Hepatocyte (in vitro differentiated cells): ENCODE measurements around the gene SDF4. TPM values are rescaled to one million over a fixed set of nuclear protein-coding genes. Genes with fewer than 3 reads are reported as not detected.
A peak's percentile ranks its signal among the peaks of the same experiment; 100 is the strongest.

Experiments
- DNase-seq: peaks from one replicate; pipeline ENCODE4 v3.0.0-alpha.2; 2016; ENCODE audit warnings: low spot score
- H2AFZ ChIP-seq: fragments of 200-600 bp; sonication (generic); 2 replicates; pipeline ENCODE4 v1.6.0; 2016; ENCODE audit warnings: antibody characterized with exemption, mild to moderate bottlenecking
- H3K27ac ChIP-seq: fragments of 200-600 bp; sonication (generic); 2 replicates; pipeline ENCODE4 v1.5.1; 2016; ENCODE audit warnings: mild to moderate bottlenecking
- H3K27me3 ChIP-seq: fragments of 200-600 bp; sonication (generic); 2 replicates; pipeline ENCODE4 v1.6.1; 2016
- H3K36me3 ChIP-seq: fragments of 200-600 bp; sonication (generic); replicated peaks from 2 replicates; pipeline ENCODE4 v1.5.1; 2016; ENCODE audit warnings: low read depth; ENCODE audit not compliant: insufficient read depth
- H3K4me1 ChIP-seq: fragments of 200-600 bp; sonication (generic); 2 replicates; pipeline ENCODE4 v1.5.1; 2016; ENCODE audit warnings: mild to moderate bottlenecking, moderate library complexity; ENCODE audit not compliant: insufficient read depth
- H3K4me2 ChIP-seq: fragments of 200-600 bp; sonication (generic); 2 replicates; pipeline ENCODE4 v1.6.0; 2016
- H3K4me3 ChIP-seq: fragments of 200-600 bp; sonication (generic); 2 replicates; pipeline ENCODE4 v1.5.1; 2016; ENCODE audit warnings: mild to moderate bottlenecking
- H3K79me2 ChIP-seq: fragments of 200-600 bp; sonication (generic); 2 replicates; pipeline ENCODE4 v1.6.0; 2017; ENCODE audit warnings: mild to moderate bottlenecking
- H3K9me2 ChIP-seq: fragments of 200-600 bp; sonication (generic); replicated peaks from 2 replicates; pipeline ENCODE4 v1.6.0; 2017; ENCODE audit warnings: mild to moderate bottlenecking; ENCODE audit not compliant: insufficient read depth
- H3K9me3 ChIP-seq: fragments of 200-600 bp; sonication (generic); 2 replicates; pipeline ENCODE4 v1.5.1; 2016; ENCODE audit warnings: low read depth, mild to moderate bottlenecking
- H4K20me1 ChIP-seq: fragments of 200-600 bp; sonication (generic); 2 replicates; pipeline ENCODE4 v1.6.0; 2016; ENCODE audit warnings: mild to moderate bottlenecking; ENCODE audit not compliant: insufficient read depth, poor library complexity, severe bottlenecking
- EZH2 ChIP-seq: fragments of 200-600 bp; sonication (generic); IDR thresholded peaks from 2 replicates; pipeline ENCODE4 v1.6.1; 2016; ENCODE audit warnings: antibody characterized with exemption, mild to moderate bottlenecking, borderline replicate concordance
- EZH2phosphoT487 ChIP-seq: fragments of 200-600 bp; sonication (generic); IDR thresholded peaks from one replicate; pipeline ENCODE4 v1.6.1; 2018; ENCODE audit warnings: antibody characterized with exemption, mild to moderate bottlenecking, low read depth, moderate library complexity; ENCODE audit not compliant: unreplicated experiment, severe bottlenecking
- WGBS: methylation state at CpG from one replicate; pipeline ENCODE4 v1.1.6; 2016; ENCODE audit warnings: low lambda C conversion rate; ENCODE audit errors: missing lambda C conversion rate; 5-methylcytosine and 5-hydroxymethylcytosine counted together
- polyA plus RNA-seq: library from polyadenylated mRNA; unstranded; fragments of >200 nt; fragmentation: Nextera tagmentation; extraction: Ambion mirVana; gene quantifications from 2 replicates; pipeline ENCODE4 v1.2.1, GENCODE V29; 2016
- total RNA-seq: library from RNA; depleted of rRNA; stranded (reverse); fragments of >200 nt; gene quantifications from 2 replicates; pipeline ENCODE4 v1.2.3, GENCODE V29; 2014
- TF ChIP-seq, protein P1 (sequence below): fragments of 200-600 bp; sonication (generic); IDR thresholded peaks from 2 replicates; pipeline ENCODE4 v1.5.1; 2016; ENCODE audit warnings: antibody characterized with exemption, mild to moderate bottlenecking; ENCODE audit not compliant: poor library complexity

Gene SDF4
- total and polyA plus RNA-seq, 2 experiments from 2014 or later, result 156 to 296 TPM

DNA sequence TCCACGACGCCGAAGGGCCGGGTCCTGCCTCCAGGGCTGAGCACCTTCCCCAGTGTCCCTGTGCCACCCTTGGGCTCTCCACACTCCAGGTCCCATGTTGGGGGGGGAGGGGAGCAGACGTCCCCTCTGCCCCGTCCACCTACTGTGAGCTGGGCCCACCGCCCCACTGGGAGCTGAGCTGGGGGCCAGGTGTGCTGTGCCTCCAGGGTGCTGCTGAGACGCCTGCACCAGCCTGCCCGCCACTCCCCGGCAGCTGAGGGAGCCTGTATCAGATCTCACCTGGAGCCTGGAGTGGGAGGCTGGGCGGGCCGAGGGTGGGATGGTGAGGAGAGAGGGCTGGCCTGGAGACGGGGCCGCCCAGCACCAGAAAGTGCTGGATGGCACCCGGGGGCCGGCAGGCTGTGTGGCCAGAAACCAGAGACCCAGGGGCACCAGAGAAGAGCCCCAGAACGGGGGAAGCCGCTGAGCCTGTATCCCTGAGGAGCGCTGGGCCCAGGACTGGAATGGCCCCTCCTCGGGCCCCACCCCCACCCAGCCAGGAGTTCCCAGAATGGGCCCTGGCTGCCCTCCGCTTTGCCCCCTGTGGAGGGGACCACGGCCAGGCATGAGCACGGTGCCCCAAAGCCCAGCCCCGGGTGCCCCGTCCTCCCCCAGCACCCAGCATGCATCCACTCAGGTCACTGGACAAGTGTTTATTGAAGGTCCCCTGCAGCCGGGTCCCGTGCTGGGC lies 28.8 kb downstream of the SDF4 start:
- Histone ChIP-seq H3K27me3 (peaks cover 23% of the 10 kb centered on the region), H3K27ac (no peak overlapping the region), H4K20me1 (no peaks in the 10 kb centered on the region), H2AFZ (no peak overlapping the region), H3K4me2 (no peak overlapping the region), H3K36me3 (no peaks in the 10 kb centered on the region), H3K9me3 (no peaks in the 10 kb centered on the region), H3K9me2 (no peaks in the 10 kb centered on the region), H3K4me1 (peaks cover 8% of the 10 kb centered on the region), H3K79me2 (no peaks in the 10 kb centered on the region), H3K4me3 (no peak overlapping the region)
- no peak for DNase-seq
- TF ChIP-seq EZH2 (no peak), EZH2phosphoT487 (no peak)
- TF ChIP-seq, protein P1, sequence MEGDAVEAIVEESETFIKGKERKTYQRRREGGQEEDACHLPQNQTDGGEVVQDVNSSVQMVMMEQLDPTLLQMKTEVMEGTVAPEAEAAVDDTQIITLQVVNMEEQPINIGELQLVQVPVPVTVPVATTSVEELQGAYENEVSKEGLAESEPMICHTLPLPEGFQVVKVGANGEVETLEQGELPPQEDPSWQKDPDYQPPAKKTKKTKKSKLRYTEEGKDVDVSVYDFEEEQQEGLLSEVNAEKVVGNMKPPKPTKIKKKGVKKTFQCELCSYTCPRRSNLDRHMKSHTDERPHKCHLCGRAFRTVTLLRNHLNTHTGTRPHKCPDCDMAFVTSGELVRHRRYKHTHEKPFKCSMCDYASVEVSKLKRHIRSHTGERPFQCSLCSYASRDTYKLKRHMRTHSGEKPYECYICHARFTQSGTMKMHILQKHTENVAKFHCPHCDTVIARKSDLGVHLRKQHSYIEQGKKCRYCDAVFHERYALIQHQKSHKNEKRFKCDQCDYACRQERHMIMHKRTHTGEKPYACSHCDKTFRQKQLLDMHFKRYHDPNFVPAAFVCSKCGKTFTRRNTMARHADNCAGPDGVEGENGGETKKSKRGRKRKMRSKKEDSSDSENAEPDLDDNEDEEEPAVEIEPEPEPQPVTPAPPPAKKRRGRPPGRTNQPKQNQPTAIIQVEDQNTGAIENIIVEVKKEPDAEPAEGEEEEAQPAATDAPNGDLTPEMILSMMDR, result no peak
- 82% methylated on average over 21 of the region's 27 CpGs for WGBS

DNA sequence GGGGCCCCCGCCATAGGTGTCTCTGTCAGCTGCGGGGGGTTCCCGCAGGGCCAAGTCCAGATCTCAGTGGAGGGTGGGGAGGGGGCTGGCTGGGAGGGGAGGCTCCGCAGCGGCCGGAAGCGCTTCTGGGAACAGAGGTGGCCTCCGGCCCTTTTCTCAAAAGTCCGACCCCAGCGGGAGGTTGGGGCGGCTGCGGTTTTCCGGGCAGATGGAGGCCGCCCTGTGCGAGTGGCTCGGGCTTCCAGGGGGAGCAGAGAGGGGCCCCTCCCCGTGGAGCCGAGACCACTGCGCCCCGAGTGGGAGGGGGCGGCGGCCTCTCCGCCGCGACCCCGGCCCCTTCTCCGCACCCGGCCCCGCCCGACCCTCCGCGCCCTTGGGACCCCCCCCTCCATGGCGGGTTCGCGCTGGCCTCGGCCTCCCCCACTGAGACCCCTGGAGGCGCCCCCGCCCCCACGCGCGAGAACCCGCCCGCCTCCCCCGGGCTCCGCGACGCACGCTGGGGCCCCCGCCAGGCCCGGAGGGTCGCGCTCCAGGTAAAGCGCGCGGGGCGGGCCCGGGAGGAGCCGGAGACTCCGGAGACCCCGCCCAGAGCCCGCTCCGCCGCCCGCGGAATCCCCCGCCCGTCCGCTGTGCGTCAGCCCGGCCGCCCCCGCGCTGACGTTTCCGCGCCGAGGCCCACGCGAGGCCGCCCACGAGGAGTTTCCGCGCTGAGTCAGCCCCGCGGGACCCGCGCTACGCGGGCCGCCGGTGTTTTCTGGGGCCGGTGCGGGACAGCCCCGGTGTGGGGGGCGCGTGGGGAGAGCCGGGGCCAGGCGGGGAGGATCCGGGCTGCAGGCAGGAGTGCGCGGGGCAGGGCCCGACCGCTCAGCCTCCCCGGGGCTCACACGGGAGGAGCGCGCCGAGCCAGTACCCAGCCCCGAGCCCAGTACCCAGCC lies 30.7 kb downstream of the SDF4 start:
- H2AFZ ChIP-seq, result no peak overlapping the region
- no peaks in the 10 kb centered on the region for H3K36me3 ChIP-seq
- H4K20me1 ChIP-seq, result no peaks in the 10 kb centered on the region
- H3K27ac ChIP-seq, result no peak overlapping the region
- no peaks in the 10 kb centered on the region for H3K9me2 ChIP-seq
- H3K9me3 ChIP-seq, result no peaks in the 10 kb centered on the region
- H3K79me2 ChIP-seq, result no peaks in the 10 kb centered on the region
- H3K4me1 ChIP-seq, result peaks cover 4% of the 10 kb centered on the region
- 7% methylated on average over 25 of the region's 109 CpGs for WGBS
- peak overlapping the region; percentile 61 for H3K4me3 ChIP-seq
- peak overlapping the region; percentile 94 for H3K4me2 ChIP-seq
- peak; percentile 84 for DNase-seq
- no peak for TF ChIP-seq EZH2phosphoT487
- no peak for TF ChIP-seq EZH2
- TF ChIP-seq, protein P1, result no peak
- H3K27me3 ChIP-seq, result peaks cover 8% of the 10 kb centered on the region

DNA sequence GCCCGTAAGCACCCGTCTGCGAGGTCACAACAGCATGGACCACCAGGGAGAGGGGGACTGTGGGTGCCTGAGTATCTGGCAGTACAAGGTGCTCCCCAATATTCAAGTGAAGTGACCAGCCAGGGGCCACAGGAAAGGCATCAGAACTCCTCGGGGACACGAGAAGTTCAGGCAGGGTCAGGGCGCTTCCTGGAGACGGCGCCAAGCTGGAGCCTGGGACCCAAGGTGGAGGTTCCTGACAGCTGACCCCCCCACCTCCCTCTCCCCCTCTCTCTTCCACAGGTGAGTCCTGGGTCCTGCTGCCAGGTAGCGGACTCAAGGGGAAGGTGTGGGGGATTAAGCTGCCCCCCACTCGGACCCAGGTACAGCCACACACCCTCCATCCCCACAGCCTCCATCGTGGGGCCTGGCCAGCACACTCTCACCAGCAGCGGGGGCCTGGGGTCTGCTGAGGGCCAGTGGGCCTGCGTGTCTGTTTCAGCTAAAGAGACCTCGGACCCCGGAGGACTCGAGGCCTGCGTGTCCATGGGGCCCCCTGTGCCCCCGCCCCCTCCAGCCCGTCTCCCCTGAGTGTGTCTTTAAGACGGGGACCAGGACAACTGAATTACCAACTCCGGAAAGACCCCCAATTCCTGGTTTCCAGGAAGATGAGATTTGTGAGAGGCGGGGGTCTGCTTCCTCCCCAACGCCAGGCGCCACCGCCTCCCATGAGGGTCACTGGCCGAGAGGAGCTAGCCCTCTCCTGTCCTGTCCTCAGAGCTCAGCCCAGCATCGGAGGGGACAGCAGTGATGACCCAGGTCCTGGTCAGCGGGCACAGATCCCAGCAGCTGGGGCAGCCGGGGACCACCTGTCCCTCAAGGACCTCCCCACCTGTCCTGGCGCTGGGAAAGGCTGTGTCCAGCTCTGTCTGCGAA lies 31.6 kb downstream of the SDF4 start:
- H4K20me1 ChIP-seq, result no peaks in the 10 kb centered on the region
- TF ChIP-seq, protein P1, result no peak
- no peak for TF ChIP-seq EZH2phosphoT487
- TF ChIP-seq EZH2, result no peak
- H3K27me3 ChIP-seq, result no peaks in the 10 kb centered on the region
- no peak for DNase-seq
- no peak overlapping the region for H3K4me3 ChIP-seq
- no peak overlapping the region for H2AFZ ChIP-seq
- no peaks in the 10 kb centered on the region for H3K36me3 ChIP-seq
- 85% methylated on average over 27 of the region's 31 CpGs for WGBS
- no peak overlapping the region for H3K27ac ChIP-seq
- no peaks in the 10 kb centered on the region for H3K4me1 ChIP-seq
- no peaks in the 10 kb centered on the region for H3K9me3 ChIP-seq
- peak overlapping the region; percentile 94 for H3K4me2 ChIP-seq
- no peaks in the 10 kb centered on the region for H3K9me2 ChIP-seq
- no peaks in the 10 kb centered on the region for H3K79me2 ChIP-seq
